GM23338 (cell line): Measurements from ENCODE around the gene NEK3. TPM values are rescaled to one million over a fixed set of nuclear protein-coding genes. Genes with fewer than 3 reads are reported as not detected.

Experiments used
- ATAC-seq: fragments of 200-7000 bp; cut with Tn5 transposase; 3 replicates; pipeline ENCODE4 v1.9.1; 2020
- DNase-seq: peaks from one replicate; pipeline ENCODE4 v3.0.0-alpha.2; 2015; ENCODE audit warnings: low spot score
- H2AFZ ChIP-seq: fragments of 200-600 bp; sonication (generic); 2 replicates; pipeline ENCODE4 v1.8.0; 2016; ENCODE audit warnings: antibody characterized with exemption, mild to moderate bottlenecking, moderate library complexity
- H3F3A ChIP-seq: fragments of 200-600 bp; sonication (generic); replicated peaks from 2 replicates; pipeline ENCODE4 v1.8.0; 2017; ENCODE audit warnings: antibody characterized with exemption, mixed run types, low read depth
- H3K27ac ChIP-seq: fragments of 200-600 bp; sonication (generic); 2 replicates; pipeline ENCODE4 v1.6.1; 2016; ENCODE audit warnings: low read depth
- H3K27me3 ChIP-seq: fragments of 200-600 bp; sonication (generic); 2 replicates; pipeline ENCODE4 v1.8.0; 2016; ENCODE audit warnings: mild to moderate bottlenecking, mixed run types, moderate library complexity; ENCODE audit not compliant: insufficient read depth
- H3K36me3 ChIP-seq: fragments of 200-600 bp; sonication (generic); 2 replicates; pipeline ENCODE4 v1.8.0; 2016; ENCODE audit warnings: mild to moderate bottlenecking; ENCODE audit not compliant: insufficient read depth
- H3K4me1 ChIP-seq: fragments of 200-600 bp; sonication (generic); 2 replicates; pipeline ENCODE4 v1.8.0; 2016; ENCODE audit warnings: mild to moderate bottlenecking, moderate library complexity; ENCODE audit not compliant: insufficient read depth
- H3K4me2 ChIP-seq: fragments of 200-600 bp; sonication (generic); 2 replicates; pipeline ENCODE4 v1.7.1; 2017; ENCODE audit warnings: mixed run types
- H3K4me3 ChIP-seq: fragments of 200-600 bp; sonication (generic); 2 replicates; pipeline ENCODE4 v1.6.1; 2016; ENCODE audit warnings: mixed run types
- H3K79me2 ChIP-seq: fragments of 200-600 bp; sonication (generic); replicated peaks from 2 replicates; pipeline ENCODE4 v1.8.0; 2017; ENCODE audit warnings: mild to moderate bottlenecking; ENCODE audit not compliant: insufficient read depth
- H3K9me2 ChIP-seq: fragments of 200-600 bp; sonication (generic); 2 replicates; pipeline ENCODE4 v1.8.0; 2017; ENCODE audit not compliant: insufficient read depth
- H4K20me1 ChIP-seq: fragments of 200-600 bp; sonication (generic); replicated peaks from 2 replicates; pipeline ENCODE4 v1.8.0; 2017; ENCODE audit warnings: mild to moderate bottlenecking; ENCODE audit not compliant: insufficient read depth
- H3K27ac Mint-ChIP-seq: 2 replicates; pipeline ENCODE4 v1.8.0; 2020; ENCODE audit warnings: inconsistent platforms, mild to moderate bottlenecking, moderate library complexity, mixed read lengths
- H3K27me3 Mint-ChIP-seq: 3 replicates; pipeline ENCODE4 v1.8.0; 2022; ENCODE audit warnings: low read depth, mild to moderate bottlenecking, moderate library complexity, mixed read lengths, inconsistent platforms; ENCODE audit not compliant: insufficient read depth, poor library complexity
- H3K36me3 Mint-ChIP-seq: 3 replicates; pipeline ENCODE4 v1.8.0; 2021; ENCODE audit warnings: low read depth, mild to moderate bottlenecking, inconsistent platforms, moderate library complexity, mixed read lengths
- H3K4me1 Mint-ChIP-seq: 3 replicates; pipeline ENCODE4 v1.8.0; 2020; ENCODE audit warnings: mild to moderate bottlenecking, inconsistent platforms, mixed read lengths
- H3K4me3 Mint-ChIP-seq: 3 replicates; pipeline ENCODE4 v1.8.0; 2021; ENCODE audit warnings: moderate library complexity, mild to moderate bottlenecking, inconsistent platforms, mixed read lengths
- H3K9me3 Mint-ChIP-seq: 3 replicates; pipeline ENCODE4 v1.8.0; 2020; ENCODE audit warnings: moderate library complexity, mild to moderate bottlenecking, inconsistent platforms, mixed read lengths
- CREB1 ChIP-seq: fragments of 250-450 bp; sonication (Bioruptor Pico); IDR thresholded peaks from 2 replicates; pipeline ENCODE4 v1.5.0; 2020; ENCODE audit warnings: low read depth, mild to moderate bottlenecking, moderate library complexity
- JUNB ChIP-seq: IDR thresholded peaks from one replicate; pipeline ENCODE4 v1.6.1; 2016; ENCODE audit warnings: antibody characterized with exemption; ENCODE audit not compliant: unreplicated experiment
- POLR2AphosphoS5 ChIP-seq: IDR thresholded peaks from 2 replicates; pipeline ENCODE4 v1.6.1; 2016; ENCODE audit warnings: antibody characterized with exemption, low read depth
- STAT1 ChIP-seq: IDR thresholded peaks from one replicate; pipeline ENCODE4 v1.6.1; 2016; ENCODE audit warnings: antibody characterized with exemption; ENCODE audit not compliant: unreplicated experiment
- ZNF114 ChIP-seq: fragments of 250-450 bp; sonication (Bioruptor Pico); IDR thresholded peaks from 2 replicates; pipeline ENCODE4 v1.5.0; 2020; ENCODE audit warnings: mild to moderate bottlenecking, moderate library complexity
- ZNF331 ChIP-seq: fragments of 250-450 bp; sonication (Bioruptor Pico); IDR thresholded peaks from 2 replicates; pipeline ENCODE4 v1.5.0; 2020; ENCODE audit warnings: low read depth, mild to moderate bottlenecking, moderate library complexity
- polyA plus RNA-seq: library from polyadenylated mRNA; unstranded; fragments of >200 nt; fragmentation: Nextera tagmentation; extraction: Ambion mirVana; gene quantifications from 2 replicates; pipeline ENCODE4 v1.2.1, GENCODE V29; 2016
- total RNA-seq: library from RNA; depleted of rRNA; stranded (reverse); fragments of >200 nt; shearing (Covaris generic); gene quantifications from 2 replicates; pipeline ENCODE4 v1.2.3, GENCODE V29; 2014
- TF ChIP-seq, protein P1 (sequence below), 2 experiments: fragments of 200-600 bp in 1 of 2; sonication (generic) in 1 of 2; conservative IDR thresholded peaks; 2 replicates each; pipeline versions ENCODE4 v1.5.1 to v1.6.1; 2016 to 2017; ENCODE audit warnings: antibody characterized with exemption in 2 of 2, low read depth in 2 of 2, mild to moderate bottlenecking in 2 of 2, moderate library complexity in 1 of 2
- TF ChIP-seq, protein P2 (sequence below): IDR thresholded peaks from one replicate; pipeline ENCODE4 v1.6.1; 2018; ENCODE audit warnings: antibody characterized with exemption; ENCODE audit not compliant: unreplicated experiment
- TF ChIP-seq, protein P3 (sequence below): fragments of 250-450 bp; sonication (Bioruptor Pico); IDR thresholded peaks from 2 replicates; pipeline ENCODE4 v1.5.0; 2020; ENCODE audit warnings: mild to moderate bottlenecking, moderate library complexity
- TF ChIP-seq, protein P4 (sequence below): IDR thresholded peaks from 2 replicates; pipeline ENCODE4 v1.6.1; 2016; ENCODE audit warnings: antibody characterized with exemption

NEK3 gene
- total and polyA plus RNA-seq, 2 experiments from 2014 or later, result 26.7 to 26.8 TPM

DNA sequence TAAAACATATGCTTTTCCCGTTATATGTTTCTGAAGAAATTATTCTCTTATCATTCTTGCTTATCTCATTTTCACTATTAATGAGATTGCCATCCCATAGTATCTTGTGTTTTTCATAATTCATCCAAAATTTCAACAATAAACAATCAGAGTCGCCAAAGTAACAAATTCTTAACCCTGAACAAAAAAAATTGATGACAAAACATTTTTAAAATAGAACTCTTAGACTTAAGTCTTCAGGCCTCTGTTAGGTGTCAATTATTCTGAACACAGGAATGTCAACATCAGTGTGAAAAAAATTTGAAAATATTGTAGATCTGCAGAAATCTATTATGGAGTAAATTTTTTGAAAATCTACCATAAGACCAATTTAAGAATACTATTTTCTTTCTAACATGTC is 67.9 kb downstream of the NEK3 start:
- no peak overlapping the region for H3K4me3 ChIP-seq

DNA sequence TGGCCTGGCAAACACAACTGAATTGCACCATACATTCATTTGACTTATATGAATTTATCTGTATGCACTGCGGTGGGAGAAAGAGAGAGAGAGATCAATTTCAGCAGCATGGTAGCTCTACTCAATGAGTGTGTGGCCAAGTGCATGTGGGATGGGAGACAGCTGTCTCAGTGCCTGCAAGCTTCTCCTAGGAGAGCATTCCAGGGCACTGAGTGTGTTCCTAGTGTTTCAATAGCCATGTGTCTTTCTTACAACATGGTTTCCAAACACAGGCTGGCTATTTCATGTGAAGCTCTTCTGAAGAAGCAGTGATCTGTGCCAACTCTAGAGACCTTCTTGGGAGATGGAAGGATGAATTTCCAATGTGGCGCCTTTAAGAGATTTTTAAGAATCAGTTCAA is 74.0 kb downstream of the NEK3 start:
- no peaks in the 10 kb centered on the region for H3K36me3 Mint-ChIP-seq
- H3K4me1 Mint-ChIP-seq, result no peaks in the 10 kb centered on the region
- Histone ChIP-seq H3K36me3 (no peaks in the 10 kb centered on the region), H3K9me2 (no peaks in the 10 kb centered on the region), H3K27ac (no peak overlapping the region), H4K20me1 (no peaks in the 10 kb centered on the region), H3K79me2 (no peaks in the 10 kb centered on the region), H3K27me3 (no peaks in the 10 kb centered on the region), H3F3A (no peaks in the 10 kb centered on the region), H3K4me2 (no peak overlapping the region), H3K4me1 (no peaks in the 10 kb centered on the region), H2AFZ (no peak overlapping the region), H3K4me3 (no peak overlapping the region)
- no peak for DNase-seq
- TF ChIP-seq STAT1 (no peak), CREB1 (CRISPR knock-in tag) (no peak), ZNF331 (CRISPR knock-in tag) (no peak), ZNF114 (CRISPR knock-in tag) (no peak), JUNB (no peak), POLR2AphosphoS5 (no peak)
- TF ChIP-seq, protein P1, sequence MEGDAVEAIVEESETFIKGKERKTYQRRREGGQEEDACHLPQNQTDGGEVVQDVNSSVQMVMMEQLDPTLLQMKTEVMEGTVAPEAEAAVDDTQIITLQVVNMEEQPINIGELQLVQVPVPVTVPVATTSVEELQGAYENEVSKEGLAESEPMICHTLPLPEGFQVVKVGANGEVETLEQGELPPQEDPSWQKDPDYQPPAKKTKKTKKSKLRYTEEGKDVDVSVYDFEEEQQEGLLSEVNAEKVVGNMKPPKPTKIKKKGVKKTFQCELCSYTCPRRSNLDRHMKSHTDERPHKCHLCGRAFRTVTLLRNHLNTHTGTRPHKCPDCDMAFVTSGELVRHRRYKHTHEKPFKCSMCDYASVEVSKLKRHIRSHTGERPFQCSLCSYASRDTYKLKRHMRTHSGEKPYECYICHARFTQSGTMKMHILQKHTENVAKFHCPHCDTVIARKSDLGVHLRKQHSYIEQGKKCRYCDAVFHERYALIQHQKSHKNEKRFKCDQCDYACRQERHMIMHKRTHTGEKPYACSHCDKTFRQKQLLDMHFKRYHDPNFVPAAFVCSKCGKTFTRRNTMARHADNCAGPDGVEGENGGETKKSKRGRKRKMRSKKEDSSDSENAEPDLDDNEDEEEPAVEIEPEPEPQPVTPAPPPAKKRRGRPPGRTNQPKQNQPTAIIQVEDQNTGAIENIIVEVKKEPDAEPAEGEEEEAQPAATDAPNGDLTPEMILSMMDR (conservative IDR thresholded peaks at IDR 0.05; ENCODE audit: low read depth in 2 of 2), result no peak
- TF ChIP-seq, protein P2, sequence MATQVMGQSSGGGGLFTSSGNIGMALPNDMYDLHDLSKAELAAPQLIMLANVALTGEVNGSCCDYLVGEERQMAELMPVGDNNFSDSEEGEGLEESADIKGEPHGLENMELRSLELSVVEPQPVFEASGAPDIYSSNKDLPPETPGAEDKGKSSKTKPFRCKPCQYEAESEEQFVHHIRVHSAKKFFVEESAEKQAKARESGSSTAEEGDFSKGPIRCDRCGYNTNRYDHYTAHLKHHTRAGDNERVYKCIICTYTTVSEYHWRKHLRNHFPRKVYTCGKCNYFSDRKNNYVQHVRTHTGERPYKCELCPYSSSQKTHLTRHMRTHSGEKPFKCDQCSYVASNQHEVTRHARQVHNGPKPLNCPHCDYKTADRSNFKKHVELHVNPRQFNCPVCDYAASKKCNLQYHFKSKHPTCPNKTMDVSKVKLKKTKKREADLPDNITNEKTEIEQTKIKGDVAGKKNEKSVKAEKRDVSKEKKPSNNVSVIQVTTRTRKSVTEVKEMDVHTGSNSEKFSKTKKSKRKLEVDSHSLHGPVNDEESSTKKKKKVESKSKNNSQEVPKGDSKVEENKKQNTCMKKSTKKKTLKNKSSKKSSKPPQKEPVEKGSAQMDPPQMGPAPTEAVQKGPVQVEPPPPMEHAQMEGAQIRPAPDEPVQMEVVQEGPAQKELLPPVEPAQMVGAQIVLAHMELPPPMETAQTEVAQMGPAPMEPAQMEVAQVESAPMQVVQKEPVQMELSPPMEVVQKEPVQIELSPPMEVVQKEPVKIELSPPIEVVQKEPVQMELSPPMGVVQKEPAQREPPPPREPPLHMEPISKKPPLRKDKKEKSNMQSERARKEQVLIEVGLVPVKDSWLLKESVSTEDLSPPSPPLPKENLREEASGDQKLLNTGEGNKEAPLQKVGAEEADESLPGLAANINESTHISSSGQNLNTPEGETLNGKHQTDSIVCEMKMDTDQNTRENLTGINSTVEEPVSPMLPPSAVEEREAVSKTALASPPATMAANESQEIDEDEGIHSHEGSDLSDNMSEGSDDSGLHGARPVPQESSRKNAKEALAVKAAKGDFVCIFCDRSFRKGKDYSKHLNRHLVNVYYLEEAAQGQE, result no peak
- TF ChIP-seq, protein P3, sequence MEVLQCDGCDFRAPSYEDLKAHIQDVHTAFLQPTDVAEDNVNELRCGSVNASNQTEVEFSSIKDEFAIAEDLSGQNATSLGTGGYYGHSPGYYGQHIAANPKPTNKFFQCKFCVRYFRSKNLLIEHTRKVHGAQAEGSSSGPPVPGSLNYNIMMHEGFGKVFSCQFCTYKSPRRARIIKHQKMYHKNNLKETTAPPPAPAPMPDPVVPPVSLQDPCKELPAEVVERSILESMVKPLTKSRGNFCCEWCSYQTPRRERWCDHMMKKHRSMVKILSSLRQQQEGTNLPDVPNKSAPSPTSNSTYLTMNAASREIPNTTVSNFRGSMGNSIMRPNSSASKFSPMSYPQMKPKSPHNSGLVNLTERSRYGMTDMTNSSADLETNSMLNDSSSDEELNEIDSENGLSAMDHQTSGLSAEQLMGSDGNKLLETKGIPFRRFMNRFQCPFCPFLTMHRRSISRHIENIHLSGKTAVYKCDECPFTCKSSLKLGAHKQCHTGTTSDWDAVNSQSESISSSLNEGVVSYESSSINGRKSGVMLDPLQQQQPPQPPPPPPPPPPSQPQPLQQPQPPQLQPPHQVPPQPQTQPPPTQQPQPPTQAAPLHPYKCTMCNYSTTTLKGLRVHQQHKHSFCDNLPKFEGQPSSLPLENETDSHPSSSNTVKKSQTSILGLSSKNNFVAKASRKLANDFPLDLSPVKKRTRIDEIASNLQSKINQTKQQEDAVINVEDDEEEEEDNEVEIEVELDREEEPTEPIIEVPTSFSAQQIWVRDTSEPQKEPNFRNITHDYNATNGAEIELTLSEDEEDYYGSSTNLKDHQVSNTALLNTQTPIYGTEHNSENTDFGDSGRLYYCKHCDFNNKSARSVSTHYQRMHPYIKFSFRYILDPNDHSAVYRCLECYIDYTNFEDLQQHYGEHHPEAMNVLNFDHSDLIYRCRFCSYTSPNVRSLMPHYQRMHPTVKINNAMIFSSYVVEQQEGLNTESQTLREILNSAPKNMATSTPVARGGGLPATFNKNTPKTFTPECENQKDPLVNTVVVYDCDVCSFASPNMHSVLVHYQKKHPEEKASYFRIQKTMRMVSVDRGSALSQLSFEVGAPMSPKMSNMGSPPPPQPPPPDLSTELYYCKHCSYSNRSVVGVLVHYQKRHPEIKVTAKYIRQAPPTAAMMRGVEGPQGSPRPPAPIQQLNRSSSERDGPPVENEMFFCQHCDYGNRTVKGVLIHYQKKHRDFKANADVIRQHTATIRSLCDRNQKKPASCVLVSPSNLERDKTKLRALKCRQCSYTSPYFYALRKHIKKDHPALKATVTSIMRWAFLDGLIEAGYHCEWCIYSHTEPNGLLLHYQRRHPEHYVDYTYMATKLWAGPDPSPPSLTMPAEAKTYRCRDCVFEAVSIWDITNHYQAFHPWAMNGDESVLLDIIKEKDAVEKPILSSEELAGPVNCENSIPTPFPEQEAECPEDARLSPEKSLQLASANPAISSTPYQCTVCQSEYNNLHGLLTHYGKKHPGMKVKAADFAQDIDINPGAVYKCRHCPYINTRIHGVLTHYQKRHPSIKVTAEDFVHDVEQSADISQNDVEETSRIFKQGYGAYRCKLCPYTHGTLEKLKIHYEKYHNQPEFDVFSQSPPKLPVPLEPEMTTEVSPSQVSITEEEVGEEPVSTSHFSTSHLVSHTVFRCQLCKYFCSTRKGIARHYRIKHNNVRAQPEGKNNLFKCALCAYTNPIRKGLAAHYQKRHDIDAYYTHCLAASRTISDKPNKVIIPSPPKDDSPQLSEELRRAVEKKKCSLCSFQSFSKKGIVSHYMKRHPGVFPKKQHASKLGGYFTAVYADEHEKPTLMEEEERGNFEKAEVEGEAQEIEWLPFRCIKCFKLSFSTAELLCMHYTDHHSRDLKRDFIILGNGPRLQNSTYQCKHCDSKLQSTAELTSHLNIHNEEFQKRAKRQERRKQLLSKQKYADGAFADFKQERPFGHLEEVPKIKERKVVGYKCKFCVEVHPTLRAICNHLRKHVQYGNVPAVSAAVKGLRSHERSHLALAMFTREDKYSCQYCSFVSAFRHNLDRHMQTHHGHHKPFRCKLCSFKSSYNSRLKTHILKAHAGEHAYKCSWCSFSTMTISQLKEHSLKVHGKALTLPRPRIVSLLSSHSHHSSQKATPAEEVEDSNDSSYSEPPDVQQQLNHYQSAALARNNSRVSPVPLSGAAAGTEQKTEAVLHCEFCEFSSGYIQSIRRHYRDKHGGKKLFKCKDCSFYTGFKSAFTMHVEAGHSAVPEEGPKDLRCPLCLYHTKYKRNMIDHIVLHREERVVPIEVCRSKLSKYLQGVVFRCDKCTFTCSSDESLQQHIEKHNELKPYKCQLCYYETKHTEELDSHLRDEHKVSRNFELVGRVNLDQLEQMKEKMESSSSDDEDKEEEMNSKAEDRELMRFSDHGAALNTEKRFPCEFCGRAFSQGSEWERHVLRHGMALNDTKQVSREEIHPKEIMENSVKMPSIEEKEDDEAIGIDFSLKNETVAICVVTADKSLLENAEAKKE (CRISPR knock-in tag), result no peak
- TF ChIP-seq, protein P4, sequence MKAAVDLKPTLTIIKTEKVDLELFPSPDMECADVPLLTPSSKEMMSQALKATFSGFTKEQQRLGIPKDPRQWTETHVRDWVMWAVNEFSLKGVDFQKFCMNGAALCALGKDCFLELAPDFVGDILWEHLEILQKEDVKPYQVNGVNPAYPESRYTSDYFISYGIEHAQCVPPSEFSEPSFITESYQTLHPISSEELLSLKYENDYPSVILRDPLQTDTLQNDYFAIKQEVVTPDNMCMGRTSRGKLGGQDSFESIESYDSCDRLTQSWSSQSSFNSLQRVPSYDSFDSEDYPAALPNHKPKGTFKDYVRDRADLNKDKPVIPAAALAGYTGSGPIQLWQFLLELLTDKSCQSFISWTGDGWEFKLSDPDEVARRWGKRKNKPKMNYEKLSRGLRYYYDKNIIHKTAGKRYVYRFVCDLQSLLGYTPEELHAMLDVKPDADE, result no peak
- H3K27ac Mint-ChIP-seq, result no peak overlapping the region
- ATAC-seq, result no peak
- no peak overlapping the region for H3K4me3 Mint-ChIP-seq
- no peaks in the 10 kb centered on the region; the same call in 2 of the 3 replicates for H3K9me3 Mint-ChIP-seq
- no peaks in the 10 kb centered on the region for H3K27me3 Mint-ChIP-seq

More for the DNA sequence above, 67.9 kb downstream of the NEK3 start:
- Histone ChIP-seq H3K79me2 (no peaks in the 10 kb centered on the region), H3K9me2 (no peaks in the 10 kb centered on the region), H3K4me1 (no peaks in the 10 kb centered on the region), H3F3A (no peaks in the 10 kb centered on the region), H2AFZ (no peak overlapping the region), H3K4me2 (no peak overlapping the region), H3K36me3 (no peaks in the 10 kb centered on the region), H3K27ac (no peak overlapping the region), H3K27me3 (no peaks in the 10 kb centered on the region), H4K20me1 (no peaks in the 10 kb centered on the region)
- Mint-ChIP-seq H3K36me3 (no peaks in the 10 kb centered on the region), H3K27me3 (peaks cover 2% of the 10 kb centered on the region), H3K27ac (no peak overlapping the region), H3K4me3 (no peak overlapping the region), H3K4me1 (no peaks in the 10 kb centered on the region; the same call in 2 of the 3 replicates), H3K9me3 (peaks cover 9% of the 10 kb centered on the region)
- no peak for DNase-seq
- no peak for TF ChIP-seq JUNB
- no peak for ATAC-seq
